ENCODE results near the gene RNF152.

The RNF152 gene

DNA sequence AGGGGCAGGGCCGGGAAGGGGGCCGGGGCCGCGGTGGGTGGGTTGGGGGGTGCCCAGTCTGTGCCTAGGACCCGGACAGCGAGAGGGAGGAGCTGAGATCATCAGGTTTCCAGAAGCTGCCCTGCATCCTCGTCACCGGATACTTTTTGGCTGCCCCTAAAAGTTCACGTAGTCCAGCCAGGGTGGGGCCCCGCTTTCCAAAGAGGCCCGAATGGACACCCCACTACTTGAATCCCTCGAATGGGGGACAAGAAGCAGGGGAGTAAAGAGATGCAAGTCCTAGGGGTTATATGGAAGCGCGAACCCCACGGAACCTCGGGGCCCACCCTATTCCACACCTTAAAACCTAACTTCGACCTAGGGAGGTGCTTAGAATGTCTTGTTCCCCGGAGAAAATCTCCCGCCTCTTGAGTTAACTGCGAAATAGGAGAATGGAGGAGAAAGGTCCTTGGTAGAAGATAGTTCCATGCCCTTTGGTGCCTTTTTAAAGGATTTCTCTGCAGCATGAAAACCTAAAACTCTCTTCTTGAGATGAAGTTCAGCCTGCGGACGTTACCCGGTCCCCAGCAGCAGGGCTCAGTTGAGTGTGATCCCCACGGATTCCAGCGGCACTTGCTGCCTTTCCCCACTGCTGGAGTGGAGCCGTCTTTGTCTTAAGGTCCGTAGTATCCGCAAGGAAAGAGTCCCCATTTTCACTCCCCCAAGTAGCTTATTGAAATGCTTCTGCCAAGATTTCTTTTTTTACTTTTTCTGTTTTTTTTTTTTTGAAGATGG is 2.1 kb upstream of the RNF152 start:
- no peak for DNase-seq (ENCODE audit: low spot score)

DNA sequence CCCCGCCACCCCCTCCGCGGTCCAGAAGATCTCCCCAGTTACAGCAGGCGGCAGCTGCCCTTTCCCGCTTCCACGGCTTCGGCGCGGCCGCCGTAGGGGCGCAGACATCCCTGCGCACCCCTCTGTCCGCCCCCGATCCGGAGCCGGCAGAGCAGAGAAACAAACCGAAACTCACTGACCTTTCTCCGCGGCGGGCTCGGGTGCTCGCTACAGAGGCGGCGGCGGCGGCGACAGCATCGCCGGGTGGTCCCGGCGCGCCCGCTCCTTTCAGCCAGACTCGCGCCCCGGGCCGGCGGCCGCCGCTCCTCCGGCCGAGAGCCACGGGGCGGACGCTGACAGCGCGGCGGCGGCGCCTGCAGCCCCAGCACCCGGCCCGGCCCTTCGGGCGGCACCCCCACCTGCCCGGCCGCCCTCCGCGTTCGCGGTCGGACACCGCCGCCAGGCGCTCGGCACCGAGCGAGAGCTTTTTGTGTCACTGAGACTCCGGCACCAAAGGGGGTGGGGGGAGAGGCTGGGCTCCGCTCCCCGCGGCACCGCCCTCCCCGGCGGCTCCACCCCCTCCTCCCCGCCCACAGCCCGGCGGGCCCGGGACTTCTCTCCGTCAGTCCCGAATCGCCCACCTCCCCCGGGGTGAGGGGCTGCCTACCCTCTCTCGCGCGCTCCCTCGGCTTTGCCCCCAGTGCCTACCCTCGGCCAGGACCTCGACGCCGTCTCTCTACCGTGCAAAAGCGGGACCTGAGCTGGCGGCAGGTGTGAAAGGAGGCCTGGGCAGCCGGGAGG is 1.4 kb upstream of the RNF152 start:
- DNase-seq (ENCODE audit: low spot score), result peak; percentile 69

DNA sequence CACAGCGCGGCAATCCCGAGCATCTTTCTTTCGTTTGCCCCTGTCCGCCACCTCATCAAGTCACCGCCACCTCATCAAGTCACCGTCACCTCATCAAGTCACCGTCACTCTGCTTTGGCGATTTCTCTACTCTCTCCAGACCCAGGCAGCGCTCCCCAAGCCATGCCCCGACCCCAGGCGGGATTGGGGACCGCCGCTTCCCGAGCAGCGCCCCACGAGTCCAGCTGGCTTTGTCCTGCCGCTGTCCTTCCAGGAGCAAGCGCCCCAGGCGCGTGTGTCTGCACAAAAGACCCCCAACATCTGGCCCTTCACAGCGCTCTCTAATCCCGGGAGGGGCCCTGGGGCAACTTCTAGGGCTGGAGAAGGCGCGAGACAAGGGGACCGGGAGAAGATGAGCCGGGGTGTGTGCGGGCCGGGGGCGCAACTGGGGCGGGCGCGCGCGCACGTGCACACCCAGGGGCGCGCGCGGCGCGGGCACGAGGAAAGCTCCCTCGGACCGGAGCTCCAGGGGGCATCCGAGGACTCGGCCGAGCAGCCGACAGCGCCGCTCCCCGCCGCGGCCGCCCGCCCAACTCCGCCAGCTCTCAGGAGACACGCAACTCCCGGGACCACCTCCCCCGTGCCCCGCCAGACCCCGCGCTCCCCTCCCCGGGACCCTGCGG is 633 bp upstream of the RNF152 start:
- DNase-seq (ENCODE audit: low spot score), result peak; percentile 60

DNA sequence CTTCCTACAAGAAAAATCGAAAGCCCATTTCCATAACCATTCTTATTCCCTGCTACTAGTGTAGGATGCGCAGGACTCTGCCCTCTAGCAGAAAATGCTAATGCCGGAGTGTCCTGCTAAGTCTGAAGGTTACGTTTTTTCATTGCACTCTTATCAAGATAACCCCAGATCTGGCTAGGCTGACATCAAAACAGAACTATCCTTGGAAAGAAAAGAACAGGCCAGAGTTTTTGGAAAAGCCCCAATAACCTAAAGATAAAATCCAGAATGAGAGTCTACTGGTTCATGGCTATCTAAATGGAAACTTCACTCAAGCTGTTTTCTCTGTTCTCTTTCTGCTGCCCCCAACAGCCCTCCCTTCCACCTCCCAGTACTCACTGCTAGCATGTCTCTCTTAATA is 913 bp downstream of the RNF152 start:
- no peak for DNase-seq (ENCODE audit: low spot score)

DNA sequence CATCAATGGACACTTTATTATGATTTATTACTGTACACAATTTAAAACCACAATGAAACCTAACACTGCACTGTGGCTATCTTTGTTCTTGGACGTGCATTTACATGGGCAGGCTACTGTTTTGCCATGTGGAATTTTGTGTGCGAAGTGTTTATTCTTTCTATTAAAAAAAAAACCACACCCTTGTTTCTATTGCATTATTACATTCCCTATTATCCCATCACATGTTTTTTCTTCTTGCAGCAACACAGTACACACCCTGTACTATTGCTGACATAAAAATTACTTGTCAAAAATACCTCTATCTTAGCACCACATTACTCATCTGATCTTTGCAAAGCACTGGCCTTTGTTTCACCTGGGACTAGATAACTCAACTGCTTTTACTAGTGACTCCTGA is 1.5 kb downstream of the RNF152 start:
- DNase-seq (ENCODE audit: low spot score), result no peak

DNA sequence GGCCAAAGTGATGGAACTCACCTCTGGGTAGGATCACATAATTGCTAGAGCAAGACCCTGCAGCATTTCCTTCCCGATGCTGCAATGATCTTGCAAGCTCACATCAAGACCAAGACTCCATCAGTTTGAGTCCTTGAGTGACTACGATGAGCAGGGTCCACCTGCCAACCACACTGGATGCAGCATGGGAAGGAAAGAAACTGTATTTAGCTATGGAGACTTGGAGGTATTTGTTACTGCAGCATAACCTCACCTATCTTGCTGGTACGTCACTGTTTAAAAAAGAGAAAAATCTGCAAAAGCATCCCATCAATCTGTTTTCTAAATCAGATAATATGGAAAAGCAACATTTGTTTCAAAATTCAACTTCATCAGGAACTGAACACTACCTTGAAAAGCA is 2.5 kb downstream of the RNF152 start:
- DNase-seq (ENCODE audit: low spot score), result no peak

DNA sequence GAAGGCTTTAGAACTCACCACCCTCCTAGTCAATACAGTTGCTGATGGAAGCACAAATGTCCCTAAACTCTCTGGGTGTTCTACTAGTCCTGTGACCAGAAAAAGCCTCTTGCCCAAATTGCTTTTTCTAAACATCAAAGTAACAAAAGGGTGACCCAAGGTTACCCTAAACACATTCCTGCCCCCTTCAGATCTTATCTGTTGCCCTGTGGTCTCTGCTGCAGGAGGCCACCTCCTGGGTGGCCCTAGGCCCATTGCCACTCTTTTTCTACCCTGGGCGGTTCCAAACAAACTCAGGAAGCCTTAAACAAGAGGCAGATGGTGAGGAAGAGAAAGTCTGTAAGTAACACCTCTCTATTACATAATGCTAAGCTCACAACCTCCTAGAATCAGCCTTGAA is 3.3 kb downstream of the RNF152 start:
- no peak for DNase-seq (ENCODE audit: low spot score)

DNA sequence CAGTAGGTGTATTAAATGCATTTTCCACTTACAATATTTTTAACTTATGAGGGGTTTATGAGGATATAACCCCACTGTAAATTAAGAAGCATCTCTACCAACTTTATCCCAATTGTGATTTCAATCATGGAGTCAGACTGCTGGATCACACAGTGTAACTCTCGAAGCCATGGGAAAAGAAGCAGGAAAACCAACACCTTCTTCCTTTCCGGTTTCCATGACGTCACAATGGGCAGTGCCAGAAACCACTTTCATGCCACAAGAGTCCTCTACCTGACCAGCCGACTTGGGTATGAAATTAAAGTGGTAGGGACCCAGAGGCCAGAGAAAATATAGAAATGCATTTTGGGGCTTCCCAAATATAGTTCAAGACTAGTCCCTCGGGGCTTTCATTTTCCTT is 4.2 kb downstream of the RNF152 start:
- DNase-seq (ENCODE audit: low spot score), result no peak

DNA sequence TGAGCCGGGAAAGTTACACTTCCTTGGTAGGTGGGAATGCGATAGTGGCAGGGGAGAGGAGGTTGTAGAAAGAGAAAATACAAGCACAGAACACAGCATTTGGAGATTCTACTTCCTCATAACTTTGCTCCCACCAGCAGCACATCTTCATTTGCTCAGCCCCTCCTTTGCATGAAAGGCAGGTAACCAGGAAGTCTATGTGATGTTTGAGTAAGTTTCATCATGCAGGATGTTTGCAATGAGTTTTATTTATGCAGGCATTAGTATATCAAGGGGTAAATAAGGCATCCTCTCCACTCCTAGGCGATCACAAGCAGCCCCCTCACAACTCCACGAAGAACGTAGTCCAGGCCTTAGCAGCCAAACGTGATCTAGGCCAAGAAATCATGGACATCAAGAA is 5.0 kb downstream of the RNF152 start:
- DNase-seq (ENCODE audit: low spot score), result no peak

DNA sequence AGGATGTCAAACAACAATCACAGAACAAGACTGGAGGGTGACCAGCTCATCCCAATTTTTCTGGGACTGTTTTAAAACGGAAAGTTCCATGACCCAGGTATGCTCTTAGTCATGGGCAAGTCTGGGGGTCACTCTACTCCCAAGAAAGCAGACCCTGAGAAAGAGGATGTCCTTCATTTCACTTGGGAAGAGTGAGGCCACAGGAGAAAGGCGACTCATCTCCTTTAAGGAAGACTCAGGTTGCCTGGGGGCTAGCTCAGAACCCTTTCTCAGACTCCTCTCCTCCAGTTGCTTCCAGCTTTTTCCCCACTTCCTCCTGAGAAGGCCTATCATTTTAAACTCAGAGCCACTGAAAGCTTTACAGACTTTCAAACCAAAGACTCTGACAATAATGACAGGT is 9.3 kb downstream of the RNF152 start:
- no peak for DNase-seq (ENCODE audit: low spot score)

DNA sequence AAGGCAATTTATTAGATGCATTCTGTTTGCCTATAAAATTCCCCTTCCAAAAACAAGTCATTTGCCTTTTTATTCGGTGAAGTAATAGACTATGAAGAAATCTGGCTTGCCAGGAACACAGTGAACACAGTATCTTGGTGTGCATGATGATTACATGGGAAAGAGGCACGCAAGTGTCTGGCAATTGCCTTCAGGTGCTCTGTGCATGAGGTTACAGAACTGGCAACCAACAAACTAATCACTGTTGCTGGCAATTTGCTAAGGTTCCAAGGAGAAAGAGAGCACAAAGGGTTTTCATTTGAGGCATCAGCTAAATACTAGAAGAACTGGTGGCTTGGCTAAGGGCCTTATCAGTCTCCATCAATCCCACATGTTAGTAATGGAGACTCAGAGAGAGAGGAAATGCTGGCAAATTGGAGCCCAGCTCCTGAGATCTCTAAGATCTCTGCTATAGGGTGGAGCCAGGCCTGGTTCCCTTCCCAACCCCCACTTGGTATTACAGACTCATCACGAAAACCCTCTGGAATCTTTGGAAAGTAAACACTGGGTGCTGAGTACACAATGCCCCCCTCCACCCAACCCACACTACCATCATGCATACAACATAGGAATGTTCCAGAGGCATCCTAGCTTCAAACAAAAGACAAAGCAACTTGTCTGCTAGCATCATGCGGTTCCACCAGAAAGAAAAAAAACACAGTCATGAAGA is 10.4 kb downstream of the RNF152 start:
- no peak for DNase-seq (ENCODE audit: low spot score)

DNA sequence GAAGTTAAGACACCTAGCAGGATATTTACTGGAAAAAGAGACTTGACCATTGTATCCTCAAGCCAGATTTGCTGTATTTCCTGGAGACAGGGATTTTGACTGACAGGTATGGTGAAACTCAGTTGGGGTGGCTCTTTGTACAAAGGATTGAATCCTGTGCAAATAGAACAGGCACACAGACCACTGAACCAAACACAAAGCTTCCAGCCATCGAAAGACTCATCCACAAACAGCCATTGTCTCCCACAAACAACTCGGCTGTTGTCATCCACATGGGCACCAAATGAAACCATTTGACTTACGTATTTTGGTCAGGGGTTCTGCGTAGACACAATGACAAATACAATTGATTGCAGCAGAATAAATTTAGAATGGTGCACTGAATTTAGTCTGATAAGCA is 15.9 kb downstream of the RNF152 start:
- no peak for DNase-seq (ENCODE audit: low spot score)

DNA sequence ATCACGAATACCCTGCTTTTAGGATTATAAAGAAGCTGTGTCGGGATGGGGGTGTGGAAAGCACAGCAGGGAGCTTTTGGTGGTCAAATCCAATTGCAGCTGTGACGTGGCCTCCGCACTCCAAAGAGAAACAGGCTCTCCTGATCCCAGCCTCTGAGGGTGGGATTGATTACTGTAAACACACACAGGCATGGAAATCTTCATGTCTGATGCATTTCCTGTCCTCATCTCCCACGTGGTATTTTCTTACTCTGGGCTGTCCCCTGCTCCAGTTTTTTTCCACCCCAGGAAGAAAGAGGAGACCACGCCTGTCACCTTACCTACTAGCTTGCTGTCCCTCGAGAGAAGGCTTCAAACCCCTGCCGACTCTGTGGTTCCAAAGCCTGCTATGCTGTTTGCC is 22.7 kb downstream of the RNF152 start:
- no peak for DNase-seq (ENCODE audit: low spot score)

DNA sequence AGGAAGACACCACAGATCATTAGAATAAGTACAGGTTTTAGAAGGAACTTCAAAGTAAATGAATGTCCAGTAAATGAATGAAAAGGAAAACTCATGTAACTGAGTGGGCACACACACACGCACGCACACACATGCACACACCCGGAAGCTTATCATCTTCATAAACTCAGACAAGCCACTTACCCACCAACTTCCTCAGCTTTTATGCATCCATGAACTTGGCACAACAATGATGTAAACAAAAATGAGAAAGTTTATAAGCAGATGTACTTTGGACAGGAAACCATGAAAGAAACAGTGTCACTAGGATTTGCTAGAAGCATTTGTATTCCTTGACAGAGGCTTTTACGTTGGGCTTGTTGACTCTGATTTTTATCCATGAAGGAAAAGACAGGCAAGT is 23.2 kb downstream of the RNF152 start:
- no peak for DNase-seq (ENCODE audit: low spot score)

DNA sequence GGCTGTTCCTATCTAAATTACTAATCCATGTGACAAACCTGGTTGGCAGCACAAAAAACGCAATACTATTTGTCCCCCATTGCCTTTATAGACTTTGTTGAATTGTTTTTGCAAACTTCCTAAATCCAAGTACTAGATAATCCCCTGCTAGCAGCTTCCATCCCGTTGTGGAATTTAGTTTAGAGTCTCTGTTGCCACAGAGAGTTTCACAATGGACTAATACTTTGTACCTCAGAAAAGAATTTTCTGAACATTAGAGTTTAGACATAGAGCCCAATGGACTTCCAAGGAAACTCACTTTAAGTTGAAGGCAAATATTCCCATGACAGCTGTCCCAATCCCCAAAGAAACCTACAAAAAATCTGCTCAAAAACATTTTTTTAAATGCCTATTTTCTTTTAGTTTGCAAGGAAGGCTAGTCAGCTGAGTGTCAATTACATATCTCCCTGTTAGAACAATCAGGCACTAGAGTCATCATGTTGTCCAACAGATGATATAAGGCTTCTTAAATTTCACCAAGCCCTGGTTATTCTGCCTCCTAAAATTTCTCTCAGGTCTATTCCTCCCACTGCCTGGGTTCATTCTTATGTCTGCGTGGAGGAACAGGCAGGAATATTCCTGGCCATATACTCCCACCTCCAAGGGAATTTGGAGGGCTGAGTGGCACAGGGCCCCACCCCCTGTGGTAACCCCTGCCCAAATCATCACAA is 27.2 kb downstream of the RNF152 start:
- no peak for DNase-seq (ENCODE audit: low spot score)

DNA sequence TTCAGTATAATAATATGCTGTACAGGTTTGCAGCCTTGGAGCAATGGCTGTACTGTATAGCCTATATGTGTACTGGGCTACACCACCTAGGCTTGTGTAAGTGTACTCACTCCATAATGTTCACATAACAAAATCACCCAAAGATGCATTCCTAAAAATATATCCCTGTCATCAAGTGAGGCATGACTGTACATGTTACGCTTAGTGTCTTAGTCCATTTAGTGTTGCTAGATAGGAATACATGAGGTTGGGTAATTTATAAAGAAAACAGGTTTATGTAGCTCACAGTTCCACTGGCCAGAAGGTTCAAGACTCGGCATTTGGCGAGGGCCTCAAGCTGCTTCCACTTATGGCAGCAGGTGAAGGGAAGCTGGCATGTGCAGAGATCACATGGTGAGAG is 31.4 kb downstream of the RNF152 start:
- DNase-seq (ENCODE audit: low spot score), result no peak

DNA sequence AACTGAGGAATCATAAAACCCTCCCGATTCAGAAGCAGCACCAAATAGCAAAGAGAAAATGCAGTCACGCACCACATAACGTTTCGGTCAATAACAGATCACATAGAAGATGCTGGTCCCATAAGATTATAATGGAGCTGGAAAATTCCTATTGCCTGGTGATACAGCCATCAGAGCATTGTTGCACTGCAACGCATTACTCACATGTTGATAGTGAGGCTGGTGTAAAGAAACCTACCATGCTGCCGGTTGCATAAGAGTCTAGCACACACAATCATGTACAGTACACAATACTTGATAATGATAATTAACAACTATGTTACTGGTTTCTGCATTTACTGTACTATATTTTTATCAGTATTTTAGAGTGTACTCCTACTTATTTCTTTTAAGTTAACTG is 32.5 kb downstream of the RNF152 start:
- DNase-seq (ENCODE audit: low spot score), result no peak

DNA sequence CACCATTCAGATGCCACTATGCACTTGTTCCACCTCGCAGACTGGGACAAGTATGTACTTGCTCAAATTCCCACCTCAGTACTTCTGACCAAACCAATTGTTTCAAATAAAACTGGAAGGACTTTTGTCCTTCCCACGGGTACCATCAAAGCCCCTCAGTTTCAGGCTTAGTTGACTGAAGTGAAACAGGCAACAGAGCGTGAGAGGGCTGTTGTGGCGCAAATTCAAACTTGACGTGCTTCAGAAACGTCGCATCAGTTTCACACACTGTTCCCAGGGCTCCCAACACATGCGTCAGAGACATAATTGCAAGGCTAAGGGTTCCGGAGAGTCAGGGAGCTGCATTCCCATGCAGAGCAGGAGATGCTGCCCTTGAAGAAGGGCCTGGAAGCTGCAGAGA is 33.7 kb downstream of the RNF152 start:
- no peak for DNase-seq (ENCODE audit: low spot score)

DNA sequence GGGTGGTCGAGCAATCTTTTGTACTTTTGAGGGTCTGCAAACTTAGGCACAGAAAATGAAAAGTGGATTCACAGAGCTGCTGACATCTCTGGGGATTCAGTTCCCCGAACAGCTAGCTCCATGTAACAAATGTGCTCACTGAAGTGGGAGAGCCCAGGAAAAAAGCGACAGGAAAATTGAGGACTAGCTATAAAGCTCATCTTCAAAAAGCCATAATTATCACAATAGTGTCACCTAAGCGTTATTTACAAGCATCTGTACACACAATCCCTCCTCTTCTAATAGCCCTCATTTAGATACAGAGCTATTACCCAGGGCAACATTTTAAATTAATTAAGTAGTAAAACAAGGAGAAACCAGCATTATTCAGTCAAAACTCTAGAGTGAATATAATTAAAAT is 36.1 kb downstream of the RNF152 start:
- no peak for DNase-seq (ENCODE audit: low spot score)

DNA sequence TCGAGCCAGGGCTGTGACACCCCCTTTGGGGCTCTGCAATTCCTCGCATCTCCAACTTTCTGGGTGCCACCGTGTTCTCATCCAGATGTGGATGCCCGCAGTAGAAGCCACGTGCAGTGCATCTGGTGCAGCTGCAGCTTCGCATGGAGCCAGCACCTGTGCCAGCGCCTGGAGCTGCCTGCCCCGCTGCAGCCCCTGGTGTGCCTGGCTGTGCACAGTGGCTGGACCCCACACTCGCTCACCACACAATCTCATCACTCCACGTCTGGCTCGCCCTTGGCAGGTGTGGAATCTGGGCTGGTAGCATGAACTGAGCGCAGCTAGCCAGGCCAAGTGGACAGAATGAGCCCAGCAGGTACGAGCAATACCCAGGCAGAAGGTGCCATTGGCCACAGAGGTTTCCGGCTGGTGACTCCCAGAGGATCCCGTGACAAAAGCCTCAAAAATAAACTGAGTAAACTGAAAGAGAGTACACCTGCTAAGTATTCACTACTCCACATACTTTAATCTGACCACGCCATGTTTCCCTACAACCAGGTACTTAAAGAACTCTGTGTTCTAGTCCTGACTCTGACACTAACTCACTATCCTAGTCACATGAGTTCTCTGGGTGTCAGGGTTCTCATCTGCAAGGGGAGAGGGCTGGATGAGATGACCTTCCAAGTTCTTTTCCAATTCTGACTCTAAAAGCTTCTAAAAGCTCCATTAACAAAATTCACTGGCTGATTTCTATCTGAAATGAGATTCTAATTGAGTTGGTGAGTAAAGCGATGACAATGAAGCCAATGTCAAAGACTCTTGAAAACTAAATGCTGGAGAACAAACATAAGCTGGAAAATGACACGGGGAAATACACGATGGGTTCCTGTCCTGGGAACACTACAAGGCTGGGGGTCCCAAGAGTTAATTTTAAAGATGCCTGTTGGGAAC is 37.1 kb downstream of the RNF152 start:
- no peak for DNase-seq (ENCODE audit: low spot score)
